CD4-positive, alpha-beta T cell (primary cell): Measurements from ENCODE around the gene AGXT2. TPM values are rescaled to one million over a fixed set of nuclear protein-coding genes. Genes with fewer than 3 reads are reported as not detected.

Experiments used
- ATAC-seq: fragments of 200-7000 bp; cut with Tn5 transposase; one replicate; pipeline ENCODE4 v1.10.0; 2022; ENCODE audit warnings: mild to moderate bottlenecking; ENCODE audit not compliant: poor library complexity
- CTCF ChIA-PET: fragments of 350-600 bp; sonication (Branson Sonifier 250); formaldehyde crosslinking; loops from one replicate; lab custom pipeline; 2021; ENCODE audit warnings: antibody characterized with exemption, inconsistent platforms; lab: Charles Lee
- POLR2A ChIA-PET: fragments of 350-600 bp; sonication (Branson Sonifier 250); formaldehyde crosslinking; loops from one replicate; lab custom pipeline; 2021; ENCODE audit warnings: antibody characterized with exemption, inconsistent platforms; lab: Charles Lee
- DNase-seq, 14 experiments: peaks; one replicate each; pipeline ENCODE4 v3.0.0-alpha.2; 2013 to 2020; ENCODE audit warnings: mixed read lengths in 2 of 14
- H3K27ac ChIP-seq, 2 donors: one replicate each; pipeline versions ENCODE4 v1.5.1 to v1.7.0; 2013; ENCODE audit warnings: low read length in 2 of 2, low read depth in 1 of 2, mild to moderate bottlenecking in 1 of 2
- H3K27me3 ChIP-seq, 2 experiments: 1 replicate in 1 of 2; 2 replicates in 1 of 2; pipeline versions ENCODE4 v1.6.1 to v1.7.0; 2013; ENCODE audit warnings: low read length in 2 of 2, control low read depth in 1 of 2, mild to moderate bottlenecking in 1 of 2, moderate library complexity in 1 of 2; ENCODE audit not compliant: insufficient read depth in 2 of 2, control insufficient read depth in 1 of 2
- H3K36me3 ChIP-seq: one replicate; pipeline ENCODE4 v1.6.1; 2013; ENCODE audit warnings: low read length, control low read depth; ENCODE audit not compliant: insufficient read depth
- H3K4me1 ChIP-seq: one replicate; pipeline ENCODE4 v1.6.1; 2013; ENCODE audit warnings: low read length, control low read depth; ENCODE audit not compliant: insufficient read depth
- H3K4me3 ChIP-seq: one replicate; pipeline ENCODE4 v1.5.1; 2013; ENCODE audit warnings: mild to moderate bottlenecking, low read length, moderate library complexity
- H3K9me3 ChIP-seq, 2 experiments: 1 replicate in 1 of 2; 2 replicates in 1 of 2; pipeline versions ENCODE4 v1.6.1 to v1.7.0; 2013; ENCODE audit warnings: low read length in 2 of 2, mild to moderate bottlenecking in 2 of 2, control low read depth in 1 of 2, moderate library complexity in 1 of 2; ENCODE audit not compliant: control insufficient read depth in 1 of 2, insufficient read depth in 1 of 2
- H3K27ac Mint-ChIP-seq: one replicate; pipeline ENCODE4 v1.8.0; 2020; ENCODE audit warnings: mixed read lengths
- H3K27me3 Mint-ChIP-seq: one replicate; pipeline ENCODE4 v1.8.0; 2021; ENCODE audit warnings: mixed read lengths
- H3K36me3 Mint-ChIP-seq: one replicate; pipeline ENCODE4 v1.8.0; 2021; ENCODE audit warnings: low read depth, mixed read lengths
- H3K4me1 Mint-ChIP-seq: one replicate; pipeline ENCODE4 v1.8.0; 2021; ENCODE audit warnings: low read depth, mixed read lengths
- H3K4me3 Mint-ChIP-seq: one replicate; pipeline ENCODE4 v1.8.0; 2020; ENCODE audit warnings: mild to moderate bottlenecking, mixed read lengths
- H3K9me3 Mint-ChIP-seq: one replicate; pipeline ENCODE4 v1.8.0; 2020; ENCODE audit warnings: mixed read lengths
- CTCF ChIP-seq: fragments of 200-600 bp; IDR thresholded peaks from one replicate; pipeline ENCODE4 v1.8.0; 2022; ENCODE audit warnings: antibody characterized with exemption, mild to moderate bottlenecking
- intact Hi-C, 2 experiments: fragments of 100-400 bp; cut with DNase I in 1 of 2; cut with micrococcal nuclease in 1 of 2; formaldehyde crosslinking; loops; one replicate each; pipeline versions ENCODE4 v1.15.1 to v1.9.0; 2023 to 2025; cut with DNase I, micrococcal nuclease
- total RNA-seq, 174 experiments: library from RNA in 2 of 174; stranded (reverse) in 2 of 174; gene quantifications; one replicate each; pipeline ENCODE4 v1.2.3 and lab custom pipeline; 2021 to 2026

The AGXT2 gene
- total RNA-seq, 2 experiments from 2014 or later, result not detected

- no peak for TF ChIP-seq CTCF
- H3K4me1 Mint-ChIP-seq, result no peaks in the 10 kb centered on the region
- Histone ChIP-seq H3K4me1 (no peaks in the 10 kb centered on the region), H3K9me3 (no peaks in the 10 kb centered on the region), H3K27ac (no peak overlapping the region), H3K27me3 (peaks cover 0 to 4% of the 10 kb centered on the region in 2 experiments), H3K4me3 (no peak overlapping the region), H3K36me3 (no peaks in the 10 kb centered on the region)
- no peaks in the 10 kb centered on the region for H3K9me3 Mint-ChIP-seq
- H3K27me3 Mint-ChIP-seq, result peaks cover 47% of the 10 kb centered on the region
- ChIA-PET POLR2A (no interaction called here), CTCF (no interaction called here)
- no peaks in the 10 kb centered on the region for H3K36me3 Mint-ChIP-seq
- intact Hi-C loops, result no loop called here
- no peak for DNase-seq
- no peak overlapping the region for H3K27ac Mint-ChIP-seq
- ATAC-seq, result no peak
- no peak overlapping the region for H3K4me3 Mint-ChIP-seq
Observed at GRCh38 chr5:34996261-34996660, 51.5 kb downstream of the AGXT2 start.

- no peak for TF ChIP-seq CTCF
- intact Hi-C loops, result no loop called here
Observed at GRCh38 chr5:34993951-34994350, 53.8 kb downstream of the AGXT2 start.

GRCh38 chr5:34991486-34992238 is 56.1 kb downstream of the AGXT2 start:
- no peak for TF ChIP-seq CTCF
- DNase-seq (no peak), ATAC-seq (no peak)
- no peak overlapping the region for H3K4me3 ChIP-seq
- intact Hi-C loops, result no loop called here
- ChIA-PET CTCF (no interaction called here), POLR2A (no interaction called here)
- Mint-ChIP-seq H3K27ac (no peak overlapping the region), H3K36me3 (no peaks in the 10 kb centered on the region), H3K9me3 (peaks cover 4% of the 10 kb centered on the region), H3K4me3 (no peak overlapping the region), H3K27me3 (peaks cover 56% of the 10 kb centered on the region), H3K4me1 (no peaks in the 10 kb centered on the region)
- H3K27ac ChIP-seq, result no peak overlapping the region
- H3K9me3 ChIP-seq, result peaks cover 0 to 1% of the 10 kb centered on the region in 2 experiments
- peaks cover 4 to 10% of the 10 kb centered on the region in 2 experiments for H3K27me3 ChIP-seq
- H3K36me3 ChIP-seq, result no peaks in the 10 kb centered on the region
- no peaks in the 10 kb centered on the region for H3K4me1 ChIP-seq

More at GRCh38 chr5:34993951-34994350, 53.8 kb downstream of the AGXT2 start:
- POLR2A ChIA-PET, result no interaction called here
- CTCF ChIA-PET, result interaction anchor here (2.0 kb wide), 1 partner anchor 9 kb away, joined by 9 read pairs; no protein-coding TSS in a partner anchor
- H3K27ac Mint-ChIP-seq, result no peak overlapping the region
- Histone ChIP-seq H3K27ac (no peak overlapping the region), H3K4me1 (no peaks in the 10 kb centered on the region), H3K36me3 (no peaks in the 10 kb centered on the region), H3K27me3 (peaks cover 4% of the 10 kb centered on the region in 2 experiments), H3K9me3 (no peaks in the 10 kb centered on the region), H3K4me3 (no peak overlapping the region)
- DNase-seq (no peak), ATAC-seq (no peak)
- no peaks in the 10 kb centered on the region for H3K36me3 Mint-ChIP-seq
- H3K4me3 Mint-ChIP-seq, result no peak overlapping the region
- no peaks in the 10 kb centered on the region for H3K4me1 Mint-ChIP-seq
- H3K27me3 Mint-ChIP-seq, result peaks cover 50% of the 10 kb centered on the region
- H3K9me3 Mint-ChIP-seq, result no peaks in the 10 kb centered on the region
